Aorta (tissue), 5 donors: ENCODE data around the gene DTNB. TPM values are rescaled to one million over a fixed set of nuclear protein-coding genes. Genes with fewer than 3 reads are reported as not detected.

Experiments
- ATAC-seq: fragments of 200-7000 bp; cut with Tn5 transposase; one replicate; pipeline ENCODE4 v1.9.1; 2022; ENCODE audit warnings: moderate library complexity; ENCODE audit not compliant: low FRiP score
- DNase-seq, 2 donors: peaks; one replicate each; pipeline ENCODE4 v3.0.0-alpha.2; 2020
- H3K27ac ChIP-seq, 2 donors: one replicate each; pipeline ENCODE4 v1.5.1; 2013; ENCODE audit warnings: low read length in 2 of 2, mild to moderate bottlenecking in 2 of 2, moderate library complexity in 2 of 2, control low read depth in 1 of 2, inconsistent platforms in 1 of 2, low read depth in 1 of 2
- H3K27me3 ChIP-seq, 2 donors: one replicate each; pipeline ENCODE4 v1.6.1; 2013; ENCODE audit warnings: control low read depth in 1 of 2, low read length in 1 of 2, mild to moderate bottlenecking in 1 of 2, moderate library complexity in 1 of 2; ENCODE audit not compliant: insufficient read depth in 2 of 2, control insufficient read depth in 1 of 2
- H3K36me3 ChIP-seq, 2 donors: one replicate each; pipeline ENCODE4 v1.6.1; 2013; ENCODE audit warnings: control low read depth in 1 of 2, low read length in 1 of 2, mild to moderate bottlenecking in 1 of 2; ENCODE audit not compliant: insufficient read depth in 2 of 2, control insufficient read depth in 1 of 2
- H3K4me1 ChIP-seq, 2 donors: one replicate each; pipeline ENCODE4 v1.6.1; 2013; ENCODE audit warnings: low read length in 2 of 2, control low read depth in 1 of 2, mild to moderate bottlenecking in 1 of 2, moderate library complexity in 1 of 2; ENCODE audit not compliant: insufficient read depth in 2 of 2, control insufficient read depth in 1 of 2
- H3K4me3 ChIP-seq, 2 donors: one replicate each; pipeline ENCODE4 v1.5.1; 2013; ENCODE audit warnings: low read length in 2 of 2, control low read depth in 1 of 2, mild to moderate bottlenecking in 1 of 2
- H3K9me3 ChIP-seq: one replicate; pipeline ENCODE4 v1.6.1; 2013; ENCODE audit warnings: mild to moderate bottlenecking, low read length; ENCODE audit not compliant: control insufficient read depth
- WGBS, 2 donors: extraction: QIAGEN DNeasy Blood & Tissue Kit; methylation state at CpG; one replicate each; pipeline ENCODE4 v1.1.7; 2013; 5-methylcytosine and 5-hydroxymethylcytosine counted together
- intact Hi-C, 2 donors: fragments of 100-400 bp; cut with DNase I; formaldehyde crosslinking; loops; one replicate each; pipeline versions ENCODE4 v1.14.2 to v1.15.0; 2022
- polyA plus RNA-seq, 2 donors: library from polyadenylated mRNA; stranded (reverse); fragments of 200-250 nt; gene quantifications; one replicate each; pipeline ENCODE4 v1.2.3, GENCODE V29; 2013
- total RNA-seq, 2 donors: library from RNA; stranded (reverse); fragmentation: NEBNext Ultra II Directional; extraction: Animal tissue kit (Norgen Biotek cat#: 25700); gene quantifications; one replicate each; pipeline ENCODE4 v1.2.1, GENCODE V29; 2021
- donor health status: healthy with polysubstance abuse.
- donor health status: Bipolar disorder and iron deficiency.
- donor health status: DM: no; HTN: no; CAD: no.
- donor health status: DM: no; HTN: no; CAD: no.
- donor health status: DM: yes; HTN: yes; CAD: no.

The DTNB gene
- total and polyA plus RNA-seq, 4 donors = 14.7 to 33.7 (median 17.1) TPM

GRCh38 chr2:25460261-25460905 is 213.0 kb downstream of the DTNB start:
- Histone ChIP-seq H3K9me3 (no peaks in the 10 kb centered on the region), H3K36me3 (no peaks in the 10 kb centered on the region), H3K4me3 (no peak overlapping the region), H3K27me3 (no peaks in the 10 kb centered on the region), H3K27ac (no peak overlapping the region), H3K4me1 (no peaks in the 10 kb centered on the region)
- DNase-seq = no peak
- intact Hi-C loops = no loop called here
- ATAC-seq = no peak
- WGBS, 2 donors = 93 to 94% methylated on average over 7 of the region's 7 CpGs

GRCh38 chr2:25454824-25455611 is 218.4 kb downstream of the DTNB start:
- intact Hi-C loops = no loop called here
- H3K9me3 ChIP-seq = no peaks in the 10 kb centered on the region
- WGBS, 2 donors = 56% methylated on average over 9 of the region's 9 CpGs
- ATAC-seq (no peak), DNase-seq (no peak)
- H3K4me3 ChIP-seq = no peak overlapping the region
- H3K4me1 ChIP-seq = no peaks in the 10 kb centered on the region
- no peak overlapping the region for H3K27ac ChIP-seq
- H3K27me3 ChIP-seq = no peaks in the 10 kb centered on the region
- no peaks in the 10 kb centered on the region for H3K36me3 ChIP-seq

GRCh38 chr2:25453199-25453905 is 220.0 kb downstream of the DTNB start:
- H3K36me3 ChIP-seq = no peaks in the 10 kb centered on the region
- DNase-seq = no peak
- H3K9me3 ChIP-seq = no peaks in the 10 kb centered on the region
- intact Hi-C loops = no loop called here
- ATAC-seq = no peak
- no peaks in the 10 kb centered on the region for H3K27me3 ChIP-seq
- 61 to 62% methylated on average over 3 of the region's 3 CpGs for WGBS, 2 donors
- no peaks in the 10 kb centered on the region for H3K4me1 ChIP-seq
- H3K4me3 ChIP-seq = no peak overlapping the region
- H3K27ac ChIP-seq = no peak overlapping the region

GRCh38 chr2:25448808-25449207 is 224.6 kb downstream of the DTNB start:
- DNase-seq (no peak), ATAC-seq (no peak)
- no peaks in the 10 kb centered on the region for H3K9me3 ChIP-seq
- no peak overlapping the region for H3K4me3 ChIP-seq
- H3K36me3 ChIP-seq = no peaks in the 10 kb centered on the region
- no peaks in the 10 kb centered on the region for H3K27me3 ChIP-seq
- WGBS, 2 donors = 34 to 48% methylated on average over 6 of the region's 6 CpGs
- H3K27ac ChIP-seq = no peak overlapping the region
- intact Hi-C loops = no loop called here
- no peaks in the 10 kb centered on the region for H3K4me1 ChIP-seq

DNA sequence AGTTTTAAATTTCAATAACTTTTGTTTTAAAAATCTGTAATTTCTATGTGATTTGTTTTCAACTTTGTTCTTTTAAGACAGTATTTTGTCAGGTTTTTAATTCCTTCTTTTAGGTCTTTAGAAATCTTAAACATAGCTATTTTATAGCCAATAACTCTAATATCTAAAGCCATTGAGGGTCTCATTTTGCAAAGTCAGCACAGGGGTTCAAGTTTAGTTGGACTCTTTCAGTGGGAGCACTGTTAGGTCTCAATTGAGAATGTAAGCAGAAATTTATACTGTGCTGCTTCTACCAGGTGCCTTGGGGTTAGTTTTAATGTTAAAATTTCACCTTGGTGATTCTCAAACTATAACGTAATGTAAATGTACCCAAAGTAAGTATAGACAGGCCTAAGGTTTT is 226.4 kb downstream of the DTNB start:
- 95 to 98% methylated on average over 1 of the region's 1 CpG for WGBS, 2 donors
- H3K4me3 ChIP-seq = no peak overlapping the region
- intact Hi-C loops = no loop called here
- DNase-seq = no peak
- no peak for ATAC-seq
- no peaks in the 10 kb centered on the region for H3K27me3 ChIP-seq
- no peaks in the 10 kb centered on the region for H3K4me1 ChIP-seq
- H3K27ac ChIP-seq = no peak overlapping the region
- H3K9me3 ChIP-seq = no peaks in the 10 kb centered on the region
- no peaks in the 10 kb centered on the region for H3K36me3 ChIP-seq

DNA sequence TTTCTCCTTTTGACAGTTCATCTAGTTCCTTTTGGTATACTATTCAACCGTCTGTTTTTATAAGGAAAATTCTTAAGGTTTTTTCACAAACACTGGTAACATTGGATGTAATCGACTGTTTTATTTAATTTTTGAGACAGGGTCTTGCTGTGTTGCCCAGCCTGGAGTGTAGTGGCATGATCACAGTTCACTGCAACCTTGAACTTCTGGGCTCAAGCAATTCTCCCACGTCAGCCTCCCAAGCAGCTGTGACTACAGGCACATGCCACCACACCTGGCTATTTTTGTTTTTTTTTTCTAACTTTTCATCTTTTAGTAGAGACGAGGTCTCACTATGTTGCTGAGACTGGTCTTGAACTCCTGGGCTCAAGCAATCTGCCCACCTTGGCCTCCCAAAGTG is 227.3 kb downstream of the DTNB start:
- no peak overlapping the region for H3K4me3 ChIP-seq
- H3K9me3 ChIP-seq = no peaks in the 10 kb centered on the region
- no peaks in the 10 kb centered on the region for H3K4me1 ChIP-seq
- intact Hi-C loops = no loop called here
- no peaks in the 10 kb centered on the region for H3K27me3 ChIP-seq
- DNase-seq (no peak), ATAC-seq (no peak)
- WGBS, 2 donors = 82 to 91% methylated on average over 4 of the region's 4 CpGs
- no peak overlapping the region for H3K27ac ChIP-seq
- no peaks in the 10 kb centered on the region for H3K36me3 ChIP-seq

DNA sequence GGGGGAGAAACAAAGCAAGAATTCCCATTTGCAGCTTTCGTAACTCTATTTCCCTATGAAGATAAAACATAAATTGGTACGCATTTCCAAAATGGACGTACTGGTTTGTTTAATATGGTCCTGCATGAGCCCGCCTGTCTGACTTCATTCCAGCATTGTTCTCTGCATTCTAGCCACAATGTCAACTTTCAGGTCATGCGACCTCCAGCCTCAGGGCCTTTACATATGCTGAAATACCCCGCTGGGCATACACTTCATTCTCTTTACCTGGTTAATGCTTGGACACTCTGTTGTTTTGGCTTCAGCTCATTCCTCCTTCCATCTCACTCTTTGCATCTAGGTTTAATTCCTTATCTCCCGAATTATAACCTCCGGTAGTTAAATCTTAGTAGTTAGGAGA is 227.9 kb downstream of the DTNB start:
- DNase-seq (no peak), ATAC-seq (no peak)
- intact Hi-C loops = no loop called here
- Histone ChIP-seq H3K9me3 (no peaks in the 10 kb centered on the region), H3K4me1 (no peaks in the 10 kb centered on the region), H3K27ac (no peak overlapping the region), H3K27me3 (no peaks in the 10 kb centered on the region), H3K36me3 (no peaks in the 10 kb centered on the region), H3K4me3 (no peak overlapping the region)
- 85 to 86% methylated on average over 8 of the region's 8 CpGs for WGBS, 2 donors

GRCh38 chr2:25444608-25445270 is 228.6 kb downstream of the DTNB start:
- no peaks in the 10 kb centered on the region for H3K9me3 ChIP-seq
- no peak overlapping the region for H3K27ac ChIP-seq
- no peak overlapping the region for H3K4me3 ChIP-seq
- 89 to 94% methylated on average over 8 of the region's 8 CpGs for WGBS, 2 donors
- intact Hi-C loops = no loop called here
- DNase-seq = no peak
- H3K4me1 ChIP-seq = no peaks in the 10 kb centered on the region
- H3K27me3 ChIP-seq = no peaks in the 10 kb centered on the region
- no peak for ATAC-seq
- no peaks in the 10 kb centered on the region for H3K36me3 ChIP-seq
